ENCODE measurements around the gene KLLN. TPM values are rescaled to one million over a fixed set of nuclear protein-coding genes. Genes with fewer than 3 reads are reported as not detected.

The KLLN gene
- total and polyA plus RNA-seq, 2 of the 8 experiments (the other 6 are each of a cell fraction or from before 2014, with no cell fraction given): 0.24 to 0.73 TPM

- no peak overlapping the region for H3K14ac ChIP-seq (ENCODE audit: insufficient read length)
- H4K91ac ChIP-seq (replicated peaks; ENCODE audit: insufficient read length, low read length): no peak overlapping the region
- WGBS, 2 experiments (ENCODE audit: extremely low coverage in 1 of 2, insufficient coverage in 1 of 2, insufficient read length in 1 of 2, insufficient replicate concordance in 2 of 2, low coverage in 1 of 2, low lambda C conversion rate in 2 of 2, missing lambda C conversion rate in 1 of 2): 87% methylated on average over 1 of the region's 1 CpG; no CpG with 5 or more reads in 1 of the 2 experiments
- H3K4me2 ChIP-seq (ENCODE audit: insufficient read depth in 1 of 2, low read depth in 2 of 2, low read length in 2 of 2): no peak overlapping the region
- ChIA-PET POLR2A (ENCODE audit: partially characterized antibody) (interaction anchor here (0.6 to 1.5 kb wide), 3 partner anchors 20 to 625 kb away, joined by 3 to 4 read pairs (median 3); partner anchors contain the start of gene ATAD1), CTCF (ENCODE audit: partially characterized antibody) (interaction anchor here (0.7 to 1.2 kb wide), 2 partner anchors 10 to 17 kb away, joined by 3 read pairs; no protein-coding TSS in a partner anchor)
- H3K27me3 ChIP-seq (replicated peaks in 1 of 4; ENCODE audit: control insufficient read depth in 3 of 4, extremely low read depth in 1 of 4, insufficient read depth in 3 of 4, low read length in 3 of 4): no peaks in the 10 kb centered on the region
- no peak overlapping the region for H2BK15ac ChIP-seq (ENCODE audit: low read length)
- no peak overlapping the region for H2AK5ac ChIP-seq (ENCODE audit: low read depth, low read length)
- no peak overlapping the region for H3K56ac ChIP-seq (replicated peaks; ENCODE audit: insufficient read length, low read depth, low read length)
- H2BK20ac ChIP-seq (ENCODE audit: low read length): 0 out of 2 replicates have a peak overlapping the region, but pooled peaks have one; percentile 53
- FAIRE-seq (no peak), DNase-seq (ENCODE audit: low read depth in 1 of 2, low spot score in 2 of 2) (no peak)
- no peak overlapping the region for H2AFZ ChIP-seq (ENCODE audit: low read length)
- H3K27ac ChIP-seq (ENCODE audit: low read depth, low read length): no peak overlapping the region
- H3K9ac ChIP-seq (replicated peaks in 1 of 4; ENCODE audit: extremely low read depth in 1 of 4, low read depth in 3 of 4, low read length in 3 of 4): no peak overlapping the region
- no peaks in the 10 kb centered on the region for H3K9me3 ChIP-seq (ENCODE audit: insufficient read depth in 2 of 2, low read depth in 1 of 2, low read length in 1 of 2)
- no peaks in the 10 kb centered on the region for H3K79me1 ChIP-seq (ENCODE audit: low read depth, low read length)
- no peaks in the 10 kb centered on the region for H4K20me1 ChIP-seq (replicated peaks in 1 of 2; ENCODE audit: control insufficient read depth in 1 of 2, insufficient read depth in 2 of 2, low read length in 2 of 2)
- H4K5ac ChIP-seq (ENCODE audit: insufficient read length, low read depth, low read length): no peak overlapping the region
- no peak overlapping the region for H4K8ac ChIP-seq (ENCODE audit: extremely low read depth, insufficient read depth, low read length)
- H3K36me3 ChIP-seq (ENCODE audit: control insufficient read depth in 2 of 4, insufficient read depth in 4 of 4, low read length in 3 of 4): no peaks in the 10 kb centered on the region
- no peak overlapping the region for H3K4me3 ChIP-seq (ENCODE audit: extremely low read depth in 1 of 4, insufficient read depth in 2 of 4, low read depth in 3 of 4, low read length in 4 of 4)
- no peak overlapping the region for H2BK120ac ChIP-seq (replicated peaks; ENCODE audit: low read depth, low read length)
- H3K23me2 ChIP-seq (ENCODE audit: low read depth, low read length): no peaks in the 10 kb centered on the region
- H3K4me1 ChIP-seq (replicated peaks in 1 of 4; ENCODE audit: control insufficient read depth in 3 of 4, insufficient read depth in 4 of 4, low read length in 3 of 4): no peaks in the 10 kb centered on the region
- H3K23ac ChIP-seq (ENCODE audit: insufficient read length): no peak overlapping the region
- no peak overlapping the region for H2BK12ac ChIP-seq (ENCODE audit: low read depth, low read length)
- H3K18ac ChIP-seq (ENCODE audit: extremely low read depth, low read length): no peak overlapping the region
- H3K79me2 ChIP-seq (ENCODE audit: control insufficient read depth in 1 of 2, insufficient read depth in 2 of 2, low read length in 2 of 2): no peaks in the 10 kb centered on the region
- peak overlapping the region; percentile 36; the same call in 1 of the 2 replicates for H2BK5ac ChIP-seq (ENCODE audit: low read depth, low read length)
- H3K4ac ChIP-seq (replicated peaks; ENCODE audit: insufficient read length, low read depth, low read length): no peak overlapping the region
- no peak for TF ChIP-seq SP1 (IDR thresholded peaks at IDR 0.05; ENCODE audit: low read depth, low read length)
- no peak for TF ChIP-seq PHF8 (conservative IDR thresholded peaks at IDR 0.05; ENCODE audit: low read depth, low read length)
- TF ChIP-seq MAX (IDR thresholded peaks at IDR 0.05): no peak
- no peak for TF ChIP-seq RAD21 (IDR thresholded peaks at IDR 0.05 in 1 of 2, conservative IDR thresholded peaks at IDR 0.05 in 1 of 2; ENCODE audit: low read depth in 2 of 2, low read length in 2 of 2)
These were observed 21.1 kb downstream of the KLLN start for GRCh38 chr10:87842220-87842641.
